NT2/D1 (cell line): Measurements from ENCODE around the gene ANO1.

Experiments used
- SUZ12 ChIP-seq: IDR thresholded peaks from 2 replicates; pipeline ENCODE4 v1.6.1; 2011; ENCODE audit not compliant: insufficient read length, insufficient read depth; ENCODE audit errors: extremely low read depth
- YY1 ChIP-seq: IDR thresholded peaks from 2 replicates; pipeline ENCODE4 v1.6.1; 2011; ENCODE audit not compliant: insufficient read length, insufficient read depth
- ZNF274 ChIP-seq: IDR thresholded peaks from 2 replicates; pipeline ENCODE4 v1.6.1; 2011; ENCODE audit warnings: mild to moderate bottlenecking, low read depth, low read length

DNA sequence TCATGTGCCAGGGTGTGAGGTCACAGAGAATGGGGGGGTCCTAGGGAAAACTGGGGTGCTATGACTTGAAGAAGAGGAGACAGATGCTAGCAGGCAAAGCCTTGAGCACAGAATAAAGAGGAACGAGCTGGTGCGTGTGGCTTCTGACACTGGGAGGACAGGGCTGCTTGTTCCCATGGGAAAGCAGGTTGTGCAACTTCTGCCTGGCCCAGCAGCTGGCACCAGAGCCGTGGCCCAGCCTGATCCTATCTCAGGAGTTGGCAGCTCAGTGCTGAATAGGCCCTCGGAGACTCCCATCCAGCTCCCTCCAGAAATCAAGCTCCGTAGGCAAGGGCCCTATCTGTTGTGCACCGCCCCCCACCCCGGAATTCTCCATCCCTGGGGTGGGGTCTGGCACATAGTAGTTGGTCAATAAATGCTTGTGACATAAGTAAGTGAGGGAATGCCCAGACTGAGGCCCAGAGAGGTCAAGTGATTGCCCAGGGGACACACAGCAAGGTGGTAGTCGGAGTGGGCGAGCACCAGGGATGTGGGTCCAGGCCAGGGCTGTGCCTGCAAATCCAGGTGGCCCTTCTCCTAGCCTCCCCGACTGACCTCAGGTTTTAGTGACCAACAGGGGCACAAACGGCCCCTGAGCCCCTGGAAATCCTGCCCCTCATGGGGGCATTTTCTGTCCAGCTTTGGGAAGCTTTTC, 105.5 kb downstream of the ANO1 start:
- no peak for TF ChIP-seq YY1
- no peak for TF ChIP-seq SUZ12
- TF ChIP-seq ZNF274: no peak
